RWPE1 (cell line): ENCODE results near the gene NRXN3.

ENCODE experiments used
- CTCF ChIA-PET: fragments of 350-600 bp; sonication (Branson Sonifier 250); formaldehyde crosslinking; extraction: SDS; loops from one replicate; lab custom pipeline; 2021; lab: Yijun Ruan, JAX
- POLR2A ChIA-PET: fragments of 400-600 bp; formaldehyde crosslinking; extraction: SDS; loops from one replicate; lab custom pipeline; 2020; ENCODE audit warnings: antibody characterized with exemption; ENCODE audit not compliant: low non-redundant PET; lab: Yijun Ruan, JAX
- DNase-seq: peaks from one replicate; pipeline ENCODE4 v3.0.0; 2012; ENCODE audit warnings: low spot score
- H3K27ac ChIP-seq: fragments of 450-650 bp; 2 replicates; pipeline ENCODE4 v1.5.1; 2017
- CTCF ChIP-seq: fragments of 450-650 bp; conservative IDR thresholded peaks from 2 replicates; pipeline ENCODE4 v1.5.1; 2017; ENCODE audit warnings: low read depth, mild to moderate bottlenecking

NRXN3 gene

GRCh38 chr14:79734151-79734550, 1564.0 kb downstream of the NRXN3 start:
- TF ChIP-seq CTCF = no peak
- H3K27ac ChIP-seq = no peak overlapping the region
- DNase-seq = no peak
- CTCF ChIA-PET = interaction anchor here (0.6 kb wide), 1 partner anchor 482 kb away, joined by 3 read pairs; no protein-coding TSS in a partner anchor
- POLR2A ChIA-PET = no interaction called here

- POLR2A ChIA-PET = no interaction called here
- CTCF ChIA-PET = no interaction called here
Observed at GRCh38 chr14:79734656-79735055, 1564.5 kb downstream of the NRXN3 start.

DNA sequence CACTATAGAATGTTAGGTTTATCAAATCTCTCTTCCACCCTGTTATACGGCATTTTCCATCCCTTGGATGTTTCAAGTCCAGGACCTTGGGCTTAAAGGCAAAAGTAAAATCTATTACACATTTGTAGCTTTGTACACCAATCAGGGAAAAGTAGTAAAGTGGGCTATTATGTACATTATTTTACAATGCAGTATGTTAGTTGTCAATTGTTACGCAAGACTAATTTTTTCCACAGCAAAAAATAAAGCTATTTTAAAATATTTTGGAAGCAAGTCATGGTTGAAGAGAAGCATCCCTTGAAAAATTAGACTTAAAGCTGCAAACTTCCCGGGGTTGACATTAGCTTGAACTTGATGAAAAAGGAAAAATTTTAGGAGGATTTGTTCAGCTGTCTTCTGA, 1564.9 kb downstream of the NRXN3 start:
- DNase-seq = no peak
- H3K27ac ChIP-seq = no peak overlapping the region
- CTCF ChIA-PET = no interaction called here
- TF ChIP-seq CTCF = no peak
- POLR2A ChIA-PET = no interaction called here

More at GRCh38 chr14:79734656-79735055, 1564.5 kb downstream of the NRXN3 start:
- no peak for DNase-seq
- no peak overlapping the region for H3K27ac ChIP-seq
- TF ChIP-seq CTCF = no peak

DNA sequence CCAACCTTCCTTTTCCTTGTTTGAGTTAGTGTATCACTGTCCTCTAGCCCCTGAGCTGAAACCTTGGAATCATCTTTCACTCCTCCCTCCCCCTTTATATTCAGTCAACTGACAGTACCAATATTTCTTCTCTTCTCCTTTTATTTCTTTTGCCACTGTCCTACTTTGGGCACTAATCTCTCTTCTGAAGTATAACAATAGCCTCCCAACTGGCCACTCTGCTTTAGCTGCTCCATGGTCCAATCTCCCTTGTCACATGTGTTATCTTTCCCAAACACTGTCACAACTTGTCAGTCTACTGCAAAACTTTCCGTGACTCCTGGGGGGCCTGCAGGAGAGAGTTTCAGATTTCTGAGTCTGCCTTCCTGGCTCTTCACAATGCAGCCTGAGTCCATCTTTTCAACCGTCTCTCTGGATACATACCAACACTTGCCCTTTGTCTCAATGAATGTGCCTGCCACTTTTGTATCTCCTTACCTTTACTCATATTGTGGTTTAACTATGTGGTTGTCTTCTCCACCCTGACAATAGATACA, 1570.0 kb downstream of the NRXN3 start:
- ChIA-PET POLR2A (no interaction called here), CTCF (no interaction called here)
- no peak overlapping the region for H3K27ac ChIP-seq
- DNase-seq = no peak
- no peak for TF ChIP-seq CTCF

DNA sequence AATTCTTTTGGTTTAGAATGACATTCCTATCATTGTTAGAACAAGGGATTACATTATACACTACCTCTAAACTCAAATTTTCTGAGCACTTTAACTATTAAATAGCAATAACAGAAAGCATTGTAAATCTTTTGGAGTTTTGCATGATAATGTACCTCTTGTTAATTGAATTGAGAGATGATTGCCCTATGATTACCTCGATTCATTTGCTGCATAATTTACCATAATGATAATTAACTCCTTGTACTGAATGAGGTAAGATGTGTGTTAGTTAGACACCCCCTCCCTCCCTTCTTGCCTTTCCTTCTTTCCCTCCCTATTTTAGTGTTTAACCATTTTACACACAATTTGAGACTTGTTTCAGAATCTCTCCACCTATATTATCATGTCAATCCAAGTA, 1572.0 kb downstream of the NRXN3 start:
- ChIA-PET POLR2A (no interaction called here), CTCF (no interaction called here)
- no peak for DNase-seq
- no peak for TF ChIP-seq CTCF
- no peak overlapping the region for H3K27ac ChIP-seq

DNA sequence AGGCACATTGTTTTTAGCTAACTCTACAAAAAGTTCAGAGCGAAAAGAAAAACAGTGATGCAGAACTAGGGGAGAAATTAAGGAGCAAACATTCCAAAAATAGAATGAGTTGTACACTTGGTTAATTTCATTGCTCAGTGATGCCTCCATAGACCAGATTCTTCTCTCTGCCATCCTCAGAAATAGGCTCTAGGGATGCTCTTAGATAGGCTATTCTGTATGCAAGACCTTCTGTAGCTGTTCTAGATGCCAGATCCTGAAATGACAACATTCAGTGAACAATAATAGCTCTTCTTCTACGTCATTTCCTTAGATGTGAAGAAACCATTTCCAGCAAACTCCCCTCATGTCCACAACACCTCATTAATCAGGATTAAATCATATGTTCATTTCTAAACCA, 1574.9 kb downstream of the NRXN3 start:
- TF ChIP-seq CTCF = no peak
- ChIA-PET POLR2A (no interaction called here), CTCF (no interaction called here)
- DNase-seq = no peak
- no peak overlapping the region for H3K27ac ChIP-seq
